ENCODE results near the gene PALLD.
A peak's percentile ranks its signal among the peaks of the same experiment; 100 is the strongest.
"Not testable (repeated sequence)": the region's sequence is repeated elsewhere in the genome, so short reads cannot be mapped to it uniquely, and the experiment has no call there.

The PALLD gene

DNA sequence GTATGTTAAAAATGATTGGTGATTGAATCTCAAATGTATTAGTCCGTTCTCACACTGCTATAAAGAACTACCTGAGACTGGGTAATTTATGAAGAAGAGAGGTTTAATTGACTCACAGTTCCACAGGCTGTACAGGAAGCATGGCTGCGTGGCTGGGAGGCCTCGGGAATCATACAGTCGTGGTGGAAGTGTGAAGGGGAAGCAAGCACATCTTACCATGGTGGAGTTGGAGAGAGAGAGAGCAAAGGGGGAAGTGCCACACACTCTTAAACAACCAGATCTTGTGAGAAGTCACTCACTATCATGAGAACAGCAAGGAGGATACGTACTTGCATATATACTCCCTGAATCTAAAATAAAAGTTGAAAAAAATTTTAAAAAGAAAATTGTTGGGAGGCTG lies 306.2 kb downstream of the PALLD start:
- DNase-seq: not testable (repeated sequence)

- DNase-seq: no peak
Observed at GRCh38 chr4:168803732-168804131, 306.9 kb downstream of the PALLD start.

GRCh38 chr4:168804146-168804545 lies 307.3 kb downstream of the PALLD start:
- no peak for DNase-seq

GRCh38 chr4:168805341-168805740 lies 308.5 kb downstream of the PALLD start:
- no peak for DNase-seq

GRCh38 chr4:168806247-168806646 lies 309.4 kb downstream of the PALLD start:
- not testable (repeated sequence) for DNase-seq

DNA sequence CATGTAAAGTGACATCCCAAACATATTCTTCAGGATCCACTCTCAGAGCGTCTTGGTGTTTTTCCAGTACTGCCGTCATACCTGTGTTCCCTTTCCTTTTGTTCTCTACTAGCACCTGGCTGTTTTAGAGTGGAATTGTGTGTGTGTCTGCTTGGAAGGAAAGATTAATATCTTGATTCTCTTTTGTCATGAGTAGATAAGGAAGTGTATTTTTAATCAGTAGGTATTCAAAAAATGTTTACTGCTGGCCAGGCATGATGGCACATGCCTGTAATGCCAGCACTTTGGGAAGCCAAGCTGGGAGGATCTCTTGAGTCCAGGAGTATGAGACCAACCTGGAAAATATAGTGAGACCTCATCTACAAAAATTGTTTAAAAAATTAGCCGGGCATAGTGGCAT lies 314.4 kb downstream of the PALLD start:
- DNase-seq: no peak

DNA sequence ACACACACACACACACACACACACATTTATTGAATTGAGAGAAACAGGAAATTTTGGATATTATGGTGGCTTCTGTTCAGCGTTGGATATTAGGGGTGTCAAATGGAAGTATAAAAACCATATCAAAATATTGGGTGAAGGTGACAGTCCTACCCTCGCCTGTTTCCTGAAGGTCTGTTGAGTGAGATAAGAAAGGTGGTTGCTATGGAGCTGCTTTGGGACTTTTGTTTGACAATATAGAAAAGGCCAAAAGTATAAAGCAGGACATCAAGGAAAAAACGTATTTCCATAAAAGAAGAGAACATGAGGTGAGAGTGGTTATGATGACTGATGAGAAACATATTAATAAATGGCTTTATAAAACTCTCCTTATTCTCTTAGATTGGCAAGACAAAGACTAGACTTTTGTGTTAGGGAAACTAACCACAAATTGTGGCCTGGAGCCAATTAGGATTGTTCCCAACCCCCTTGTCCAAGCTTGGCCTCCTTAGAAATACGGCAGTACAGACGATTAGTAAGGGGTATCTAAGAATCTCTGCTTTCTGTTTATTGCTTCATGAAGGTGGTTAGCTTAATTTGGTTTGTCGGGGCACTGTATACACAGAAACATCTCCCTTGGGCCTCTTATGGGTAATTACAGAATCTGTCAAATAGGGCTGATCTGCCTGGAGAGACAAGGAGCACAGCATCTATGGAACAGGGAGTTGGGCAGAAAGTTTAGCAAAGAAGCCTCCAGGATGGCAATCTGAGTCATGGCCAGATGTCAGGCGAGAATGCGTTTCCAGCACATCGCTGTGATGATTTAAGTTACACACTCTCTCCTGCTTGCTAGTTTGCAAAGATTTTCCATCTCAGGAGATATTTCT lies 315.2 kb downstream of the PALLD start:
- no peak for DNase-seq

- DNase-seq: no peak
Observed at GRCh38 chr4:168812806-168813205, 316.0 kb downstream of the PALLD start.

- no peak for DNase-seq
Observed at GRCh38 chr4:168813890-168814289, 317.0 kb downstream of the PALLD start.

GRCh38 chr4:168815379-168816345 lies 318.8 kb downstream of the PALLD start:
- no peak for DNase-seq

GRCh38 chr4:168817370-168817769 lies 320.5 kb downstream of the PALLD start:
- no peak for DNase-seq

GRCh38 chr4:168822481-168822880 lies 325.6 kb downstream of the PALLD start:
- DNase-seq: no peak

- DNase-seq: no peak
Observed at GRCh38 chr4:168825975-168826374, 329.1 kb downstream of the PALLD start.

- no peak for DNase-seq
Observed at GRCh38 chr4:168826620-168827019, 329.8 kb downstream of the PALLD start.

GRCh38 chr4:168830777-168831512 lies 334.1 kb downstream of the PALLD start:
- DNase-seq: no peak

DNA sequence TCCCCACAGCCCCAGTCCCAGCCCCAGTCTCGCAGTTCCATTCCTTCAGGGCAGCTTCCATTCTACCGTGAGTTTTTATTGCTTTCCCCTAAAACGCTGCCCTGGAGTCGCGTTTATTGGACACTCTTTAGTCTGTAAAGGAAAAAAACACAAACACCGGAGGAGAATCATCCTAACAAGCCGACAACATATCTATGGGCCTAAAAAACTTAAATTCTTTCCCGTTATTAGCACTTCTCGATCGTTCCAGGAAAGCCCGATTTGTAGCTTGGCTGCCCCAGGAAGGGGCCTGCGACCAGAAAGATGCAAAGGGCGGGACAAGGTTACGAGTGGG lies 334.7 kb downstream of the PALLD start:
- DNase-seq: no peak

- peak; percentile 44 for DNase-seq
Observed at GRCh38 chr4:168831919-168832762, 335.3 kb downstream of the PALLD start.

DNA sequence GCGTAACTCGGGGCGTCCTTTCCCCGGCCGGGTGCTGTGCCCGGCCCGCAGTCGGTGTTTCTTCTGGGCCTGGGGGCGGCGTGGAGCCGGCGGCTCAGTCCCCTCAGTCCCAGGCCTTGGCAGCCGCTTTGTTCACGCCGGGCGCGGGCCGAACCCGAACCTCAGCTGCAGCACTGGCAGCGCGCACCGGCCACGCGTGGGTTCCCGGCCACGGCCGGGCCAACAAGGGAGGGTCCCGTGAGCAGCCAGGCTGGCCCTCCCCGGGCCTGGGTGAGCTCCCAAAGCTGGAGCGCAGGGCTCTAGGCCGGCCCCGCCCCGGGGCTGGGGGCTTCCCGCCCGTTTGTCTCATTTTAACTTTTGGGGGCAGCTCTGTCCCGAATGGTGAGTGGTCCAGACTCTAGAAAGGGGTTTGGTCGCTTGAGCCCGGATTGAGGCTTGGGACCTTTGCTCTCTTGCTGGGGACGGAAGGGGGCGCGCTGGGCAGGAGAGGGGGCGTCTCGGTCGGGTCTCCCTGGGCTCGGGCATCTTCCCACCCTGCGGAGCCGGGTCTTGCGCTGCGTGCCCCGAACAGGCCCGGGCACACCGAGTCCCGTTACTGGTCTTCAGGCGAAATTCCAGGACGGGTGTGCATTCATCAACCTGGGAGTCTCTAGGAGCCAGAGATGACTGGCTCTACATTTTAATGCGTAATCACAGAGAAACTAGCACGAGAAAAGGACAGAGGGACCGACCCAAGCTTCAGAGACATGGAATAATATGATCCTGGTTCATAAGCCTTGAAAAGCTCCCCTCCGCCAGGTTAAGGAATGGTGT lies 336.1 kb downstream of the PALLD start:
- no peak for DNase-seq

DNA sequence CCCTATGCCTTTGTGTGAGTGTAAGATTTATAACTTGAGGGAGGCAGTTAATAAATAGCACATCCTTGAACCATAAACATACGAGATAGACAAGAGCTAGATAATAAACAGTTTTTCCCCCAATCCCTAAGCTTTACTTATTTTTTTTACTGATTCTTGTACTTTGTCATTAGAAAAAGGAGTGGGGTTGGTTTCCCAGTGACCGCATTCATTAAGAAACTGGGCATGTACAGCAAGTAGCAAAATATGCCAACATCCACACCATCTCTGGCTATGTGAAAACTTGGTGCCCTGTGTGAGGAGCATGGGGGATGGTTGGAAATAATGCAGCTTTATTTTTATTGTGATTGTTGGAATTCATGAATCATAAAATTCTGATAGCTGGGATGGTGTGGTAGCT lies 337.0 kb downstream of the PALLD start:
- DNase-seq: no peak

- DNase-seq: no peak
Observed at GRCh38 chr4:168835880-168836454, 339.1 kb downstream of the PALLD start.

GRCh38 chr4:168836490-168836889 lies 339.6 kb downstream of the PALLD start:
- no peak for DNase-seq

All from T1000 (cell line).